ENCODE measurements around the gene PLXND1. TPM values are rescaled to one million over a fixed set of nuclear protein-coding genes. Genes with fewer than 3 reads are reported as not detected.
"Not testable (repeated sequence)": the region's sequence is repeated elsewhere in the genome, so short reads cannot be mapped to it uniquely, and the experiment has no call there.

The PLXND1 gene
- polyA plus RNA-seq, 3 donors: 135 to 142 (median 137) TPM

GRCh38 chr3:129529436-129530210, 76.9 kb downstream of the PLXND1 start:
- no peak for DNase-seq

- DNase-seq: no peak
Observed at GRCh38 chr3:129528589-129529100, 77.8 kb downstream of the PLXND1 start, which contains the start of gene RHO. Gene RHO (plus strand): TSS chr3:129528639. CDS start chr3:129528734, 95 bp downstream.

- DNase-seq: no peak
Observed at GRCh38 chr3:129527262-129527661, 79.2 kb downstream of the PLXND1 start.

DNA sequence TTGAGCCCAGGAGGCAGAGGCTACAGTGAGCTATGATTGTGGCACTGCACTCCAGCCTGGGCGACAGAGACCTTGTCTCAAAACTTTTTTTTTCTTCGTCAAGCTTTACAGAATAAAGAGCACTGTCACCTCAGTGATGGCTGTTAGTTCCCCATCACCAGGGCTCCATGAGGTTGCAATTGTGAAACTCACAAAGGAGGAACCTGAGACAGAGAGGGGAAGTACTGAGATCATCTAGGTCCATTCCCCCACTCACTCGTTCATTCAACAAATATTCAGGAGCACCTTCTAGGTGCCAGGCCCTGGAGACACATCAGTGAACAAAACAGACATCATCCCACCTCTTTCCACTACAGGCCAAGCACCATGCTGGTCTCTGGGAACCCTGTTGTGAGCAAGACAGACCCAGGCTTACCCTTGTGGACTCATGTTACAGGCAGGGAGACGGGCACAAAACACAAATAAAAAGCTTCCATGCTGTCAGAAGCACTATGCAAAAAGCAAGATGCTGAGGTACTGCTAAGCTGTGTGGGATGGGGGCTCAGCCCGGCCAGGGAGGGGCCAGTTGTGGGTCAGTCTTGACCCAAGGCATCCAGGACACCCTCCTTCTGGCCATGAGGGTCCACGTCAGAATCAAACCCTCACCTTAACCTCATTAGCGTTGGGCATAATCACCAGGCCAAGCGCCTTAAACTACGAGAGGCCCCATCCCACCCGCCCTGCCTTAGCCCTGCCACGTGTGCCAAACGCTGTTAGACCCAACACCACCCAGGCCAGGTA, 80.2 kb downstream of the PLXND1 start:
- DNase-seq: no peak

- DNase-seq: no peak
Observed at GRCh38 chr3:129525341-129525968, 81.0 kb downstream of the PLXND1 start.

DNA sequence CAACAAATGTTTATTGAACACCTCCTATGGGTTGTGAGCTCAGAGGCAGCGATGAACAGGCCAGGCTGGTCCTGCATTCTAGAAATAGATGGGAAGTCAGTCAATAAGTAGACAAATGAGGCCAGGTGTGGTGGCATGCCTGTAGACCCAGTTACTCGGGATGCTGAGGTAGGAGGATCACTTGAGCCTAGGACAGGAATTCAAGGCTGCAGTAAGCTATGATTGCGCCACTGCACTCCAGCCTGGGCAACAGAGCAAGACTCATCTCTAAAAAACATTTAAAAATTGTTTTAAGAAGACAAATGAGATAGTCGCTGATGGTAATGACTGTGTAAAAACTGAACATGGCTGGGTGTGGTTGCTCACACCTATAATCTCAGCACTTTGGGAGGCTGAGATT, 82.4 kb downstream of the PLXND1 start:
- DNase-seq: no peak

DNA sequence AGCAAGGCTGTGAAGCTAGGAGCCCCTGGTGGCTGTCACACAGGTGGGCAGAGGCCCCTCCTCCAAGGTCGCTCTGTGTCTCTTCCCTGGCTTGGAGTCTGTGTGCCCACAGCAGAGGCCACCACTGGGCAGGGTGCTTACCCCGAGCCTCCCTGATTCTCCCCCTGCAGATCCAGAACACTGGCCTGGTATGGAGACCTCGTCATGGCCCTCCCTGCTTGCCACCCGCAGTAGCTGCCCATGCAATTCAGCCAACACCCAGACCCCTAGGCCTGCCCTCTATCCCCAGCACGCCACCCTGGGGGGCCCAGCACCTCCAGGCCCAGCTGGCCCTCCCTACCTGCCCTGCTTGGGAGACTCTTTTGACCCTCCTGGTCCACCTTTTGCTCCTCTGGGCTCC, 83.5 kb downstream of the PLXND1 start:
- no peak for DNase-seq

- peak; percentile 17 for DNase-seq
Observed at GRCh38 chr3:129521611-129522010, 84.9 kb downstream of the PLXND1 start.

DNA sequence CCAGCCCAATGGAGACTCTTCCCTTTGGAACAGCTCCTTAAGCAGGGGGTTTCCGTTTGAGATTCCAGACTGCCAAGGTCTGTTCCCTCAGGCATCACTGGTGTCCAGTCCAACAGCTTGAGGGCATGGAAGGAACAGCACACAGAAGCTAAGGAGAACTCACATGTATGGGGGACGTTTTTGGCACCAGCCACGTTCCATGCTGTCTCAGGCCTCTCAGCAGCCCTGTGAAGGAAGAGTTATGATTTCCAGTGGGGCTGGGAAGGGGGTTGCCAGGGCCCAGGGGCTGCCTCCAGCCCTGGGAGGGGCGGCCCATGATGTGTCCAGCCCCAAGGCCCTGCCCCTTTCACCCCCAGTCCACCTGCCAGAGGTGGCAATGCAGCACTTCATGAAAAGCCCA, 85.5 kb downstream of the PLXND1 start:
- DNase-seq: no peak

- no peak for DNase-seq
Observed at GRCh38 chr3:129519896-129520715, 86.4 kb downstream of the PLXND1 start.

- no peak for DNase-seq
Observed at GRCh38 chr3:129519449-129519848, 87.0 kb downstream of the PLXND1 start.

GRCh38 chr3:129518581-129518980, 87.9 kb downstream of the PLXND1 start:
- DNase-seq: no peak

GRCh38 chr3:129518038-129518561, 88.4 kb downstream of the PLXND1 start:
- no peak for DNase-seq

DNA sequence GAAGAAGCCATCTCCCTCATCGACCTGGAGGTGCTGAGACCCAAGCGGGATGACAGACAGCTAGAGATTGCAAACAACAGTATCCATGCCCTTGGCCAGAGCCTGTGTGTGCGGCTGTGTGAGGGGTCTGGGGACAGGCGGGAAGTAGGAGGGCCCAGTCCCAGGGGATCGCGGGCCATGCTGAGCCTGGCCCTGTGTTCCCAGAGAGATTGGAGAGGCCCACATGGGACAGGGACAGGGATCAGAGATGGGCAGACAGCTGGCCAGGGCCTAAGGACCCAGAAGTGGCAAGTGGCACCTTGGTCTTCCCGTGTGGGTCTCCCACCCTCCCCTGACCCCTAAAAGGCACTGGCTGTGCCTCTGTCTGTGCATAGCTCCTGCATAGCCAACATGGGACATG, 89.0 kb downstream of the PLXND1 start:
- DNase-seq: no peak

DNA sequence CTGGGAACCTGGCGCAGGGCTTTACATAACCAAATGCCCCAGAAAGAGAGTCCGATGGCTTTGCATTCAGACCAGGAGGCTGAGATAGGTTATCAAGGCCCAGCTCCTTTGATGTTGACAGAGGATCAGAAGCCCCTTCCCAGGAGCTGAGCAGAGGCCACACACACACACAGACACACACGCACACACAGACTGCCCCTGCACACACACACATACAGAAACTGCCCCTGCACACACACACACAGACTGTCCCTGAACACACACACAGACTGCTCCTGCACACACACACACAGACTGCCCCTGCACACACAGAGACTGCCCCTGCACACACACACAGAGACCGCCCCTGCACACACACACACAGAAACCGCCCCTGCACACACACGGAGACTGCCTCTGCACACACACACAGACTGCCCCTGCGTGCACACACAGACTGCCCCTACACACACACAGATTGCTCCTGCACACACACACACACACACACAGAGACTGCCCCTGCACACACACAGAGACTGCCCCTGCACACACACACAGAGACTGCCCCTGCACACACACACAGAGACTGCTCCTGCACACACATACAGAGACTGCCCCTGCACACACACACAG, 90.5 kb downstream of the PLXND1 start:
- DNase-seq: not testable (repeated sequence)

- DNase-seq: not testable (repeated sequence)
Observed at GRCh38 chr3:129515108-129515820, 91.2 kb downstream of the PLXND1 start.

DNA sequence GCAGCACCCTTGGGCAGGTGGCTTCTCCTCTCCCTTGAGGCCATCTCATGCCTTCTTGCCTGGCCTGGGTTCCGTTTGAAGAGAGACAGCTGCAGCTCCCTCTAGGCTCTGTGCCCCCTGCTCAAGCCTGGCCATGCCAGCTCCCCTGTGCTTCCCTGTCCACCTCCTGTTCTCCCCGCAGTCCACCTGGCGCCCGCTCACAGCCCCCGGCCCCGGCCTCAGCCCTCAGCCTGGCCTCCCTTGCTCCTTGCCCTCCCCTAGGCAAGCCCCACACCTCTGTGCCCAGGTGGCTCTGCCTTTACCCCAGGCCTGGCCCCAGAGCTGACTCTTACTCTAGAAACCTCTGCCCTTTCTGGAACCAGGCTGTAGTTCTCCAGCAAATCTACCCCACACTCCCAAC, 91.9 kb downstream of the PLXND1 start:
- no peak for DNase-seq

DNA sequence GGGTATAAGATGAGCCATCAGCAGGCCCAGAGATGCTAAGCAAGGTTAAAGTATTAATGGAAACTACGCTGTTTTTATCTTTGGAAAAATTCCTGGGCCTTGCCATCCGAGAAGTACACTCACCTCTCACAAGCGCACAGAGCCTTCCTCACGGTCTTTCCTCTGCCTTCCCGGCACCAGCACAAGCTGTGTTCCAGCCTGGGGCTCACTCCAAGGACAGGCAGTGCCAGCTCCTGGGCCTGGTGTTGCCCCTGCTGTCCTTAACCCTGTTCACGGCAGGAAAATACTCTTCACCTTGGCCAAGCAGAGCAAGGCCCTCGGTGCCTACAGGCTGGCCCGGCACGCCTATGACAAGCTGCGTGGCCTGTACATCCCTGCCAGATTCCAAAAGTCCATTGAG, 92.4 kb downstream of the PLXND1 start:
- no peak for DNase-seq

- DNase-seq: no peak
Observed at GRCh38 chr3:129513705-129514104, 92.8 kb downstream of the PLXND1 start.

DNA sequence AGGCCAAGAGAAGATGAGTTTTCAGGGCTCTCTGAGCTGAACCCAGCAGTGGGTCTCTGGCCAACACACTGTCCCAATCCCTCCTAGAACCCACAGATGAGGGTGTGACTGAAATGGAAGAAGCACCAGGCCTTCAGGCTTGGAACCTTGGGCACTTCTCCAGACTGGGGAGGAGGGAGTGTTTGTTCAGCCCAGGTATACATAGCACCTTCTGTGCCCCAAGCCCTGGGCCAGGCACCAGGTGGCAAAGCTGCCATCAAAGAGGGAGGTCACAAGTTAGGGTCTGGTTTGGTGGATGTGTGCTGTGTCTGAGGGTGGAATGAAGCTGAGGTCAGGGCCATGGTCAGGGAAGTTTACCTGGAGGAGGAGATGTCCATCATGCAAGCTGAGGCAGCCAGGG, 93.9 kb downstream of the PLXND1 start:
- no peak for DNase-seq
